H54 (cell line): ENCODE measurements around the gene ATP7B.

Experiments used
- DNase-seq: peaks from one replicate; pipeline ENCODE4 v3.0.0; 2011; ENCODE audit warnings: low spot score, mixed read lengths; ENCODE audit not compliant: insufficient read length
- FAIRE-seq: peaks from 3 replicates; lab custom pipeline; 2011; peaks lifted over from hg19 to GRCh38; lab: Jason Lieb, UNC
- POLR2A ChIP-seq: IDR thresholded peaks from 2 replicates; pipeline ENCODE4 v1.6.1; 2011; ENCODE audit warnings: low read depth, mild to moderate bottlenecking, low read length

The ATP7B gene

DNA sequence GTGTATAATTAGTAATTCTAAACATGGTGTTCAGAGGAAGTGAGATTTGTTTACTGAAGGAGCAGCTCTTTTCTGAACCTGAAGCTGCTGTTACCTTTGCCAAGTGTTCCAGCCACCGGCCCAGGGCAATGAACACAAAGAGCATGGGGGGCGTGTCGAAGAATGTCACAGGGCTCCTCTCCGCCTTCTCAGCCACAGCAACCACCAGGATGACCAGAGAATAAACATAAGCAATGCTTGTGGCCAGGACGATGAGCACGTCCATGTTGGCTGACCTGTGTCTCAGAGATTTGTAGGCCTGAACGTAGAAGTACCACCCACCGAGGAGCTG is 53.1 kb downstream of the ATP7B start:
- no peak for DNase-seq
- TF ChIP-seq POLR2A = no peak

DNA sequence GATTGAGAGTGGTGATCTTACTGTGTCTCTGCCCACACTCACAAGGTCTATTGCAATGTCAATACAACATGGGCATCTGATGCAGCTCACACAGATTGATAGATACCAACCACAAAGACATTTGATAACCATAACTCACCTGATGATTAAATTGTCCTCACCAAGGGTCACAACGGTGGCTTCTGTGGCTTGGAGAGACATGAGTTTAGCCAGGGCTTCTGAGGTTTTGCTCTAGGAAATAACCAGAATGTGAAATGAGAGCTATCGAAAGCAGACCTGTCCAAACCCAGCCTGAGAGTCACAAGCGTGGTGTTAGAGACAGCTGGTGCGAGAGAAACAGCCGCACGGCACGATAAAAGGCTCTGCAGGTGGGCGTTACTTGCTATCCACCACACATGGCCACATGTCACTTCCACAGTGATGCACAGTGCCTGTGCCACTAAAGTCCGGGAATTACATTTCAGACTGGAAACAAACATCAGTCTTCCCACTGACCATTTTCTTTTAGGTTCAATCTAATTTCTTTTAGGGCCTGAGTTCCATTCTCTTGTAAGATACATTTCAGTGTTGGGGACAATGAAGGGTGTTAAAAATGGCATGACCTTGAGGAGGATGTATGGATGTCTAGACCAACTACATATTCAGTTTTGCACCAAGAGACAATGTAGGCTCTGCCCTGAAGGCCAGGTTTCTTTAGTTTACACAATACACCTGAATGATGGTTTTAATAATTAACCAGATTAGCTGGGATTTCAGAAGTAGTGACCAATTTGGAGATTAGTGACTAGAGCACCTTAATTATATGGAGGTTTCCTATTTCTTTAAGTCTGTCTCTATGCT is 53.7 kb downstream of the ATP7B start:
- DNase-seq (no peak), FAIRE-seq (no peak)
- TF ChIP-seq POLR2A = no peak

More for the DNA sequence above, 53.1 kb downstream of the ATP7B start:
- FAIRE-seq = no peak

DNA sequence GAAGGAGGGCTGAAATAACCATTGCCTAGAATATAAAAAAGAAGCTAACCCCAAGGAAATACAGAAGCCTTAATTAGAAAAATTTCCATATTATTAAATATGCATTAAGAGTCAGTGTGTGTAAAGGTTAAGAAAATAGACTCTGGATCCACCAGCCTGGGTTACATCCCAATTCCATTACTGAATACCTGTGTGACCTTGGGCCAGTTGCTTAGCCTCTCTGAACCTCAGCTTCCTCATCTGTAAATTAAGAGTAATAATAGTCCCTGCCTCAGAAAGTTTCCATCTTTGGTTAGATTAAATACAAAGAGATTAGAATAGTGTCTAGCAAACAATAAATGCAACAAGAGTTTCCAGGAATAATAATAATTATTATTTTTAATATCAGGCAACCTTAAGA is 54.5 kb downstream of the ATP7B start:
- DNase-seq (no peak), FAIRE-seq (no peak)
- TF ChIP-seq POLR2A = no peak

DNA sequence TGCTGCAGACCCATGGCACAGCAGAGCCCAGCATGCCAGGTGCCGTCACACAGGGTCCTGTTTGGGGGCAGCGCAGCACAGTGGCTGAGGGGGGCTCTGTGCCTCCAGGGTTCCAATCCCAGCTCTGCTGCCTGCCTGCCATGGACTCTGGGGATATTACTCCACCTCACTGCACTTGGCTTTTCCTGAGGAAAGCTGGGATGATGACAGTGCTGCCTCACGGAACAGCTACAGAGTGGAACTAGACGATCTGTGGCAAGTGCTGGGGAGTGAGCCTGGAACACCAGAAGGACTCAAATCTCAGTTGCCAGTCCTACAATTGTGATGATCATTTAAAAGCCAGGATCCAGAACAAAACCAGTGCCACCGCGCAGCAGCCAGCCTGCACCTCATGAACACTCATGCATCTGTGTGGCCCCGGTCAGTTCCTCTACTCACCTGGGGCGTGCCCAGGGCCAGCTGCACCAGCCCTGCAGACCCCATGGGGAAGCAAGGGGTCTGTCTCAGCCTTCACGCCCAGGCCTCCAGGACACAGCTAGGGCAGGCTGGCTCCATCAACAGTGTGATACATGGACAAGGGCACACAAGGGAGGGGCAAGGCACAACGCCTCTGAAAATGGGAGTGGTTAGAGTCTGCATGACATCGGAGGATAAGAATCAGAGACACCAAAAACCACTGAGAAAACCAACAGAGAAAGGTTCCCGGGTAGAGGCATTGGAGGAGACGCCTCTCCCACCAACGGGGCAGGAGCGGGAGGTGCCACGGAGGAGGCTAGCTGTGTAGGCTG is 55.2 kb downstream of the ATP7B start:
- no peak for FAIRE-seq
- no peak for TF ChIP-seq POLR2A
- DNase-seq = no peak

DNA sequence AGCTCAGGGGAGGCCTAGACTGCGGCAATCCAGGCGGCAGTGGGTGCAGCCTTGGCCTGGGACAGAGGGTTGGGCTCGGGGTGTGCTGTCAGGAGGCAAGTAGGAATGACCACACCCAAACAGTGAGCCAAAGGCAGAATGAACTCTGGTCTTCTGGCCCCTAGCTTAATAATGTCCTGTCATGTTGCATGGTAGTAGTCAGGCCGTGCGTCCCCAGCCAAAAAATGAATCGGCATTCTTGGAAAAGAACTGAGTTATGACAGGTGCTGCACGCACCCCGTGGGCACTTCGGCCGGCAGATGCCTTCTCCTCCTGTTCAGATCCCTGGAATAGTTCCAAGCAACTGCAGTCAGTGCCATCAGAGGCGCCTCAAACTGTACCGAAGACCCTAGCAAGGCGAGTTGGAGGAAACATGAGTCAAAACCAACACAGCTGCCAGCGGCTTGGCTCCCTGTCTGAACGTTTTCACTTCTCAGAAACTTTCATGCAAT is 55.9 kb downstream of the ATP7B start:
- FAIRE-seq (no peak), DNase-seq (no peak)
- TF ChIP-seq POLR2A = no peak

DNA sequence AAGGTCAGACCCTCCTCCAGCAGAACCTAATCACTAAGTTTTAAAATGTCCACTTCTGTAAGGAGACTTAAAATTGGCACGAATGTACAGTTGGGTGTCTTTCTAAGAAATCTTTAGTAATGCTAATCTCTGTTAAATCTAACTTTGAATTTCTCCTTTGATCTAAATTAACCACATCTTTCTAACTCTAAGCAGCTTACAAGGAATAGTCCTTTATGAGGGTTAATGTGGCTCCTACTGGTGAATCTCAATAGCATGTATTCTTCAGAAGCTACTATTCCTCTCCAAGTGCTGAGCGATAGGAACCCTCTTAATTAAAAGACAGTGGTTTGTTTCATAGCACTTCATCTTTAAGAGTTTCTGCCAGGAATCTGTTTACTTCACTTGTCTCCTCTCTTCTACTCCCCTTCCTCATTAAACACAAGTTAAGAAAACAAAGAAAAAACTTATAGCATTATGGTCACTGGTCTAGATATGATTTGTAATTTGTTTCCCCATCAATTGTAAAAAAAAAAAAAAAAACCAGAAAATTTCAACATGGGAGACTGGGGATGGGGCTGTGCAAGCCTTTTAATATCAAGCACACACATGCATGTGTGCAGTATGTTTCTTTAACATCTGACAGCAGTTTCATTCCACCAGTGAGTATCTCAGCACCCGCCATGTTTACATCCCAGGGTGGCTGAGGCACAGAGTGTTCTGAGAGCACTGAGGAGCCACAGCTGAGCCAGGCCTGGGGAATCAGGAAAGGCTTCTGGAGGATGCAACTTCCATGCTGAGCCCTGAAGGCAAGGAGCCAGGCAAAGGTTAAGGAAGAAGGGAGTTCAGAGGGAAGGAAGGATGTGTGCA is 57.7 kb downstream of the ATP7B start:
- FAIRE-seq = no peak
- no peak for TF ChIP-seq POLR2A

DNA sequence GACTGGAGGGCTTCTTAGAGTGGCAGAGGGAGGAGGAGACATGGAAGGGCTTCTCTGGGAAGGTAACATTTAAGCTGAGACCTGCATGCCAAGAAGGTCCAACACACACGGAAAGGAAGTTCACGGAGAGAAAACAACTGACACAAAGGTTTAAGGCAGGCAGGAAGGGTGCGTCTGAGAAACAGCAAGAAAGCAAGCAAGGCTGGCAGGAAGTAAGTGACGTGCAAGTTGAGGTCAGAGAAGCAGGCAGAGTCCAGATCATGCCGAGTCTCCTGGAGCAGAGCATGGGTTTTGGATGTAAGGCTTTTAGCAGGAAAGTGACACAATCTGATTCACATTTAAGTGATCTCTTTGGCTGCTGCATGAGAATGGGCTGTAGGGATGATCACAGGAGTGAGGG is 60.5 kb downstream of the ATP7B start:
- no peak for FAIRE-seq
- TF ChIP-seq POLR2A = no peak
- no peak for DNase-seq

More for the DNA sequence above, 57.7 kb downstream of the ATP7B start:
- DNase-seq = no peak

DNA sequence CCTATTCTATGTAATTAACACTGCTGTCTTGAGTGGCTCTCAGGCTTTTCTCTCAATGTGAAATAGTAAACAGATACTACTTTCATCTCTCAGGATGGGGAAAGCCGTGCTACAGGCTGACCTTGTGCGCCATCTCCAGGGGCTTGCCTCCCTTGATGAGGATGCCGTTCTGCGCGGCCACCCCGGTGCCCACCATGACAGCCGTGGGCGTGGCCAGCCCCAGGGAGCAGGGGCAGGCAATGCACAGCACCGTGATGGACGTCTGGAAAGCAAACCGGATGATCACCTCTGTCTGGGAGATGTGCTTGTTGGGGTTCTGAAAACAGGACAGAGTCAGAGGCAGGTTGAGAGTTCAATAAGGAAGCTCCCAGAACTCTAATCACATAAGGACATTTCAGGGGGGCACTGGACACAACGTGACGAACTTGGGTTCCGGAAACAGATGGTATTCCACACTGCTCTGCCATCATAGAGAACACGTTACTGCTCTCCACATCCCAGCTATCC is 65.0 kb downstream of the ATP7B start:
- TF ChIP-seq POLR2A = no peak
- FAIRE-seq = no peak
- no peak for DNase-seq

DNA sequence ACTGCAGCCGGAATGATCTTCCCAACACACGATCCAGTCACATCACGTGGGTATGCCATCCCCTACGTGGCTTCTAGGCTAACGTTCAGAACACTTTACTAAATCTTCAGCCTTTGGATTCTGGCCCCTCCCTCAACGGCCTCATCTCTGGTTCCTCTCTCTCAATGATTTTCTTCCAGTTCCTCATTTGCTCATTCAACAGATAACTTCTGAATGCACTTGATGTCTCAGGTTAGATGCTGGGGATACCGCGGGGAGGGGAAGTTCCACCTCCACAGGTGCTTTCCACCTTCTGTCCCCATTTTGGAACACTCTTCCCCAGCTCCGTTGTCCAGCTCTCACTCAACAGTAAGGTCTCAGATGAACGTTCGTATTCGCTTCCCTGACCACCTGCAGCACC is 66.1 kb downstream of the ATP7B start:
- no peak for DNase-seq
- no peak for TF ChIP-seq POLR2A
- no peak for FAIRE-seq

DNA sequence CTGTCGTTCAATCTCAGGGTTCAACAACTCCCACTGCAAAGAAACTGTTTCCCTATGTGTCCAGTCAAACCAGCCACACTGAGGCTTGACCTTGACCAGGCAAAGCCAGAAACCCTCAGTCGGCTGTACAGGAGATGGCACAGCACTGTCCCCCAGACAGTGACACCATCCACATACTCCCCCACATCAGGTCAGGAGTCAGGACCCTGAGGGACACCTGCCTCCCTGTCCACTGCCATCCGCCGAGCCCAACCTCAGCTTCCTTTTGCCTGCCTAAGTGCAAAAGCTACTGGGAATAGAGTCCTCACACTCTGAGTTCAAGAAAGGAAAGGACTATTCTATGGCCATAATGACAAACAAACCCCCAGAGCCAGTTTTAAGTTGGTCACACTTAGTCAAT is 66.8 kb downstream of the ATP7B start:
- no peak for DNase-seq
- no peak for TF ChIP-seq POLR2A
- no peak for FAIRE-seq

DNA sequence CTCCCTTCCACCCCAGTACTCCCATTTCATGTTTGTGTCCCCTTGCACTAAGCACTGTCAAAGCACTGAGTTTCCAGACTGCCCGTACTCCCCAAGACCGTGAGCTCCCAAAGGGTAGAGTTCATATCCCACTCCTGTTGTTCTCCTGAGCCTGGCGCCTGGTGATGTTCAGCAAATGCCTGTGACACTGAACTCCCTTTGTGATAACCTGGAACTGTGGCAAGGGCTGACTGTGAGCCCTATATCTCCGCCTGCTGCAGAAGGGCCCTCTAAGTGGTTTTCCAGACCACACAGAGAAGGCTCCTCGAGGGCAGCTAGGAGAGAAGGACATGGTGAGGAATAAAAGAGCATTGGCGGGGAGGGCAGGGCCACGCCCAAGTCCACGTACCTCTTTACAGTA is 67.5 kb downstream of the ATP7B start:
- no peak for TF ChIP-seq POLR2A
- FAIRE-seq = no peak
- DNase-seq = no peak

DNA sequence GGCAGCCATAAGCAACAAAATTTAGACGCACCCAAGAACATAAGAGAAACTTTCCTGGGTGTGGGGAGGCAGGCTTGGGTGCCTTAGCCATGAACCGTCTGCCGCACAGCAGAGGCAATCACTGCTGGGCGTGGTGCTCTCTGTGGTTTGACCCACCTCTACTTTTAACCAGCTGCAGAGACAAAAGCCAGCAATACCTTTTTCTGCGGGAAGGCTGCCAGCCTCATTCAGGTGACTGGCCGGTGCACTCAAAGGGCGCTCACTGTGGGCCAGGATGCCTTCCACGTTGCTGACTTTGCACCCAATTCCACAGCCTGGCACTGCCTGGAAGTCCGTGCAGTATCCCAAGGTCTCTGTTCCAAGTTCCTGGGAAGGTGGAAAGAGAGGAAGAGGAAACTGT is 69.1 kb downstream of the ATP7B start:
- FAIRE-seq (no peak), DNase-seq (no peak)
- TF ChIP-seq POLR2A = no peak

DNA sequence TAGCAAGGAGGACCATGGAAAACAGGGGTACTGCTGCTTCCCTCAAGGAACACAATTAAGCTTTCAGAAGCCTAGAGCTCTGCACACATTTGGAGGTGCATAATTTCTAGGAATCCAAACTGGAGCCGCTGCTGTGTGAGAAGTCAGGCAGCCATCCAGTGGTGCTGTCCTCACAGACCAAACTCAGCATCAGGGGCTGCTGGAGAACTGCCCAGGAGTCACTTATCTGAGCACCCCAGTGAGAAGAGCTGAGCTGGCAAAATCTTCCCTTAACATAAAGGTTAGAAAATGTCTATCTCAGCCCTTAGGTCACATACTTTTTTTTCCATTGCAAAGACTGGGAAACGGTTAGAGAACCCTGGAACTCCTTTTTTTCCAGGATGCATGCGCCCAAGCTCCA is 72.8 kb downstream of the ATP7B start:
- no peak for TF ChIP-seq POLR2A
- no peak for FAIRE-seq

More for the DNA sequence above, 72.8 kb downstream of the ATP7B start:
- no peak for DNase-seq
